ENCODE results near the gene TMEM89. TPM values are rescaled to one million over a fixed set of nuclear protein-coding genes. Genes with fewer than 3 reads are reported as not detected.

Gene TMEM89
- total RNA-seq, 1 experiment from 2014 or later: not detected

DNA sequence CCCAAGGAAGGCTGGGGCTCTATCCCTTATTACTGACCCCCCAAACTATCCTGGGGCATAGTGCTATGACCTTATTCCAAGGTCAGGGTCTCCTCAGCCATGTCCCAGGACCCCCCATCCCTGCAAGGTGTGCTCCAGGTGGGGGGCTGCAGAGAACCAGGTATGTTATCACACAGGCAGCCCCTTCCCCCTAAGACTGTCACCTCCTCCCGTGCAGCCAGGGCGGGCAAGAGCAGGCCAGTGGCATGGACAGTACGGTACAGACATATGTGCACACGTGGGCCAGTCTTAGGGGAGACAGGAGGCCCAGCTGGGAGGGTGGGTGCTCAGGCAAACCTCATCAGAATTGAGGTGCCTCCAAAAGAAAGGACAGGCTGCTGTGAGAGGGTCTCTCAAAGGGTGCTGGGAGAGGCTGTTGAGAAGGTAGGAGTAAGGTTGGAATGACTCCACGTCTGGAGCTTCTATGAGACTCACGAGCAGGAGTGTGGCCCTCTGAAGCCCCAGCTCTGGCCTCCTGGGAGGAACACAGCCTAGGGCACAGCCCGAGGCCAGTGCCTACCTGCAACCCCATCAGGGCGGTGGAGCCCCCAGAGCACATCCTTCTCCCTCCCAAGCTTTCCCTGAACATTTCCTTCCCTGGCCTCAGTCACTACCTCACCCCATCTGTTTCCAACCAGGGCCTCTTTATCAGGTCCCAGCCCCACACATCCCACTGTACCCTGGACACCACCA lies 24.7 kb downstream of the TMEM89 start:
- Histone ChIP-seq H3K27ac (ENCODE audit: low read length) (peak overlapping the region; percentile 89), H3K36me3 (ENCODE audit: low read depth, low read length) (peaks cover 32% of the 10 kb centered on the region), H3K9me3 (ENCODE audit: low read length) (no peaks in the 10 kb centered on the region), H3K27me3 (ENCODE audit: low read length) (no peaks in the 10 kb centered on the region), H3K4me2 (ENCODE audit: low read length) (no peak overlapping the region), H3K79me2 (ENCODE audit: low read length) (no peaks in the 10 kb centered on the region), H3K9me2 (replicated peaks; ENCODE audit: low read length) (no peaks in the 10 kb centered on the region), H4K20me1 (ENCODE audit: low read length) (no peaks in the 10 kb centered on the region), H3K9ac (ENCODE audit: low read length) (no peak overlapping the region), H3K4me3 (ENCODE audit: low read length) (no peak overlapping the region), H3F3A (ENCODE audit: low read length, unreplicated experiment) (no peaks in the 10 kb centered on the region), H2AFZ (ENCODE audit: low read length) (no peak overlapping the region), H3K4me1 (ENCODE audit: insufficient read depth, low read length) (peaks cover 67% of the 10 kb centered on the region)
- DNase-seq (no peak), ATAC-seq (no peak)
- TF ChIP-seq, protein P1, sequence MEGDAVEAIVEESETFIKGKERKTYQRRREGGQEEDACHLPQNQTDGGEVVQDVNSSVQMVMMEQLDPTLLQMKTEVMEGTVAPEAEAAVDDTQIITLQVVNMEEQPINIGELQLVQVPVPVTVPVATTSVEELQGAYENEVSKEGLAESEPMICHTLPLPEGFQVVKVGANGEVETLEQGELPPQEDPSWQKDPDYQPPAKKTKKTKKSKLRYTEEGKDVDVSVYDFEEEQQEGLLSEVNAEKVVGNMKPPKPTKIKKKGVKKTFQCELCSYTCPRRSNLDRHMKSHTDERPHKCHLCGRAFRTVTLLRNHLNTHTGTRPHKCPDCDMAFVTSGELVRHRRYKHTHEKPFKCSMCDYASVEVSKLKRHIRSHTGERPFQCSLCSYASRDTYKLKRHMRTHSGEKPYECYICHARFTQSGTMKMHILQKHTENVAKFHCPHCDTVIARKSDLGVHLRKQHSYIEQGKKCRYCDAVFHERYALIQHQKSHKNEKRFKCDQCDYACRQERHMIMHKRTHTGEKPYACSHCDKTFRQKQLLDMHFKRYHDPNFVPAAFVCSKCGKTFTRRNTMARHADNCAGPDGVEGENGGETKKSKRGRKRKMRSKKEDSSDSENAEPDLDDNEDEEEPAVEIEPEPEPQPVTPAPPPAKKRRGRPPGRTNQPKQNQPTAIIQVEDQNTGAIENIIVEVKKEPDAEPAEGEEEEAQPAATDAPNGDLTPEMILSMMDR (conservative IDR thresholded peaks at IDR 0.05; ENCODE audit: low read depth, low read length): no peak
- TF ChIP-seq EZH2phosphoT487 (IDR thresholded peaks at IDR 0.05; ENCODE audit: borderline replicate concordance, low read length) (no peak), EZH2 (IDR thresholded peaks at IDR 0.05; ENCODE audit: low read length, unreplicated experiment) (no peak)
- CTCF ChIA-PET: no interaction called here
- intact Hi-C loops (cut with micrococcal nuclease): loop anchor here (5.0 kb wide), 1 partner anchor 40 kb away; the partner anchor contains the start of gene PFKFB4
- no TSS peak for BruUV-seq (replicated peaks)
- POLR2A ChIA-PET (ENCODE audit: unreplicated experiment): no interaction called here

DNA sequence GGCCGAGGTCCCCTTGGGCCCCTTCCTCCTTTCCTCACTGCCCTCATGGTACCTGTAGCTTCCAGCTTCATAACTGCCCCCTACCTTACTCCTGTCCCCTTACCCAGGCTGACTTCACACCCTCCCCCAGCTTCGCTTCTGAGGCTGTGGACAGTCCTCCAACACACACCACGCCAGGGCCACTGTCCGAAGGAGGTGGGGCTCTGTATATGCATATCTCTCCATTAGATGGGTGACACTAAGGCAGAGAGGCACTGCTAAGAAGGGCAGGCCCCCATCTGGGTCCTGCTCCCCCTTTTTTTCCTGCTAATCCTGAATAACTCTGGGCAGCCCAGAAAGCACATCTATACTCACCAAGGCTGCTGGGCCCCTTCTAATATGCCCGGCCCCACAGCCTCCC lies 25.4 kb downstream of the TMEM89 start:
- POLR2A ChIA-PET (ENCODE audit: unreplicated experiment): no interaction called here

More for the DNA sequence above, 25.4 kb downstream of the TMEM89 start:
- H3F3A ChIP-seq (ENCODE audit: low read length, unreplicated experiment): no peaks in the 10 kb centered on the region
- H3K4me2 ChIP-seq (ENCODE audit: low read length): peak overlapping the region; percentile 51
- H3K9me2 ChIP-seq (replicated peaks; ENCODE audit: low read length): no peaks in the 10 kb centered on the region
- no peaks in the 10 kb centered on the region for H4K20me1 ChIP-seq (ENCODE audit: low read length)
- H3K4me3 ChIP-seq (ENCODE audit: low read length): no peak overlapping the region
- H3K27me3 ChIP-seq (ENCODE audit: low read length): no peaks in the 10 kb centered on the region
- ATAC-seq (peak; percentile 5), DNase-seq (no peak)
- H3K9me3 ChIP-seq (ENCODE audit: low read length): no peaks in the 10 kb centered on the region
- H2AFZ ChIP-seq (ENCODE audit: low read length): no peak overlapping the region
- peaks cover 26% of the 10 kb centered on the region for H3K36me3 ChIP-seq (ENCODE audit: low read depth, low read length)
- peak overlapping the region; percentile 74 for H3K27ac ChIP-seq (ENCODE audit: low read length)
- TF ChIP-seq EZH2phosphoT487 (IDR thresholded peaks at IDR 0.05; ENCODE audit: borderline replicate concordance, low read length) (no peak), EZH2 (IDR thresholded peaks at IDR 0.05; ENCODE audit: low read length, unreplicated experiment) (no peak)
- TF ChIP-seq, protein P1 (conservative IDR thresholded peaks at IDR 0.05; ENCODE audit: low read depth, low read length): no peak
- intact Hi-C loops (cut with micrococcal nuclease): loop anchor here (5.0 kb wide), 1 partner anchor 39 kb away; the partner anchor contains the start of gene PFKFB4
- CTCF ChIA-PET: no interaction called here
- no peaks in the 10 kb centered on the region for H3K79me2 ChIP-seq (ENCODE audit: low read length)
- peak overlapping the region; percentile 19; the same call in 1 of the 2 replicates for H3K9ac ChIP-seq (ENCODE audit: low read length)
- H3K4me1 ChIP-seq (ENCODE audit: insufficient read depth, low read length): peaks cover 65% of the 10 kb centered on the region
- no TSS peak for BruUV-seq (replicated peaks)

All from PC-3 (cell line).